ENCODE results near the gene THRB. TPM values are rescaled to one million over a fixed set of nuclear protein-coding genes. Genes with fewer than 3 reads are reported as not detected.

THRB gene
- total and polyA plus RNA-seq, 5 donors from 2014 or later = 0.30 TPM; not detected in 4

DNA sequence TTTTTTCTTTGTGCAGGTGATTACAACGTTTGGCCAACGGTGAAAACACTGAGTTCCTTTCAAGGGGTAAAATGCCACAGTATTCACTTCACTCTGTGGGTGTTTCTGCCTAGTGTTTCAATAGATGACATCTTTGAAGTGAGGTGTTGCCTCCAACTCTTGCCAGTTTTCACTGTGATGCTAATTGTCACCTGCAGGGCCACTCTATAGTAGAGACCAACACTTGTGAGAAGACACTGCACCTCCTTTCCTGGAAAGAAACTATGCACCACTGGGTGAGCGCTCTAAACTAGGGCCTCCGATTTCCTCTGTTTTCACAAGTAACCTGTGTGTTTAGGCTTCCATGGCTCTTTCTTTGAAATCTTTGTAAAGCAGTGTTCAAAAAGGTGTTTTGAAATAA is 98.3 kb downstream of the THRB start:
- Mint-ChIP-seq H3K4me1 (no peaks in the 10 kb centered on the region), H3K36me3 (no peaks in the 10 kb centered on the region), H3K9me3 (peaks cover 0 to 5% (median 0%) of the 10 kb centered on the region in 7 donors), H3K27me3 (peaks cover 4% of the 10 kb centered on the region), H3K4me3 (no peak overlapping the region), H3K27ac (no peak overlapping the region)
- no peak overlapping the region for H3K27ac ChIP-seq (ENCODE audit: insufficient read depth, low read length, poor library complexity, severe bottlenecking)
- H3K27me3 ChIP-seq (ENCODE audit: control insufficient read depth, insufficient read depth, low read length) = no peaks in the 10 kb centered on the region
- no peak for ATAC-seq (ENCODE audit: low read depth in 2 of 2)
- H3K4me3 ChIP-seq (ENCODE audit: low read depth, low read length) = no peak overlapping the region
- no peaks in the 10 kb centered on the region for H3K36me3 ChIP-seq (ENCODE audit: control insufficient read depth, insufficient read depth, low read length)
- no peaks in the 10 kb centered on the region for H3K9me3 ChIP-seq (ENCODE audit: control insufficient read depth in 2 of 2, low read length in 2 of 2)
- DNase-seq = no peak
- H3K4me1 ChIP-seq (ENCODE audit: control insufficient read depth, insufficient read depth, low read length, poor library complexity, severe bottlenecking) = no peaks in the 10 kb centered on the region

DNA sequence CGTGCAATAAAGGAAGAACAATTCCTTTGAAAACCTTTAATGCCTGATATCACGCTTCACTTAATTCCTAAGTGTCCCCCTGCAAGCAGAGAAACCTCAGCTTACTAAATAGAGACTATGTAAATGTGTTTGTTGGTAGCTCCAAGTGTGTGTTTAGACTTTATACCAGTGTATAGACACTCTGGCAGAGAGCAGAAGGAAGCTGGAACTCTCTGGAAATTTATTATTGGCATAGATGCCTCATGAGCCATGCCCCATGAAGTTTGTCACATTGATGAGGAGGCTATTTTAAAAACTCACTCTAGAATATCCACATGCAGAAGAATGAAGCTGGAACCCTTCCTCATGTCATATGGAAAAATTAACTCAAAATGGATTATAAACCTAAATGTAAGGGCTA is 99.9 kb downstream of the THRB start:
- Histone ChIP-seq H3K4me1 (ENCODE audit: control insufficient read depth, insufficient read depth, low read length, poor library complexity, severe bottlenecking) (no peaks in the 10 kb centered on the region), H3K27me3 (ENCODE audit: control insufficient read depth, insufficient read depth, low read length) (no peaks in the 10 kb centered on the region), H3K4me3 (ENCODE audit: low read depth, low read length) (no peak overlapping the region), H3K27ac (ENCODE audit: insufficient read depth, low read length, poor library complexity, severe bottlenecking) (no peak overlapping the region), H3K9me3 (ENCODE audit: control insufficient read depth in 2 of 2, low read length in 2 of 2) (no peaks in the 10 kb centered on the region), H3K36me3 (ENCODE audit: control insufficient read depth, insufficient read depth, low read length) (no peaks in the 10 kb centered on the region)
- Mint-ChIP-seq H3K36me3 (no peaks in the 10 kb centered on the region), H3K4me3 (no peak overlapping the region), H3K9me3 (peaks cover 0 to 5% (median 0%) of the 10 kb centered on the region in 7 donors), H3K4me1 (no peaks in the 10 kb centered on the region), H3K27me3 (peaks cover 4% of the 10 kb centered on the region), H3K27ac (no peak overlapping the region)
- no peak for DNase-seq
- ATAC-seq (ENCODE audit: low read depth in 2 of 2) = no peak

DNA sequence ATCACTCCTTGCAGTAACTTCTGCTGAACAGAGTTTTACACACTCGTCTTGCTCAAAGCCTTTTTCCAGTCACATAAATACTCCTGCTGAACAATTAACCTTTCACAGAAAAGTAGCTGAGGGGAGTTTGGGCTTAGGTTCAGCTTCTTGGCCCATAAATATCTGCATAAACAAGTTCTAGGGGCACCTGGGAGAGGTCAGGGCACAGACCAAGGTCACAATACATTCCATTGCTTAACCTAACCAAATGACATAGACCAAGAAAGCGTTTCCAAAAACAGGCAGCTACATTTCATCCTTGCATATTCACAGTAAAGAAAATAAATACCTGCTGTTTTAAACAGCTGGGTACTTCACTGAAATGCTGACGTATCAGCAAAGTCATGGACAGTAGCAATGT is 101.3 kb downstream of the THRB start:
- H3K4me1 ChIP-seq (ENCODE audit: control insufficient read depth, insufficient read depth, low read length, poor library complexity, severe bottlenecking) = no peaks in the 10 kb centered on the region
- Mint-ChIP-seq H3K27me3 (peaks cover 4% of the 10 kb centered on the region), H3K4me3 (no peak overlapping the region), H3K36me3 (no peaks in the 10 kb centered on the region), H3K4me1 (no peaks in the 10 kb centered on the region), H3K27ac (no peak overlapping the region), H3K9me3 (peaks cover 0 to 5% (median 0%) of the 10 kb centered on the region in 7 donors)
- H3K4me3 ChIP-seq (ENCODE audit: low read depth, low read length) = no peak overlapping the region
- no peak for ATAC-seq (ENCODE audit: low read depth in 2 of 2)
- no peak for DNase-seq
- no peaks in the 10 kb centered on the region for H3K36me3 ChIP-seq (ENCODE audit: control insufficient read depth, insufficient read depth, low read length)
- no peak overlapping the region for H3K27ac ChIP-seq (ENCODE audit: insufficient read depth, low read length, poor library complexity, severe bottlenecking)
- no peaks in the 10 kb centered on the region for H3K27me3 ChIP-seq (ENCODE audit: control insufficient read depth, insufficient read depth, low read length)
- no peaks in the 10 kb centered on the region for H3K9me3 ChIP-seq (ENCODE audit: control insufficient read depth in 2 of 2, low read length in 2 of 2)

DNA sequence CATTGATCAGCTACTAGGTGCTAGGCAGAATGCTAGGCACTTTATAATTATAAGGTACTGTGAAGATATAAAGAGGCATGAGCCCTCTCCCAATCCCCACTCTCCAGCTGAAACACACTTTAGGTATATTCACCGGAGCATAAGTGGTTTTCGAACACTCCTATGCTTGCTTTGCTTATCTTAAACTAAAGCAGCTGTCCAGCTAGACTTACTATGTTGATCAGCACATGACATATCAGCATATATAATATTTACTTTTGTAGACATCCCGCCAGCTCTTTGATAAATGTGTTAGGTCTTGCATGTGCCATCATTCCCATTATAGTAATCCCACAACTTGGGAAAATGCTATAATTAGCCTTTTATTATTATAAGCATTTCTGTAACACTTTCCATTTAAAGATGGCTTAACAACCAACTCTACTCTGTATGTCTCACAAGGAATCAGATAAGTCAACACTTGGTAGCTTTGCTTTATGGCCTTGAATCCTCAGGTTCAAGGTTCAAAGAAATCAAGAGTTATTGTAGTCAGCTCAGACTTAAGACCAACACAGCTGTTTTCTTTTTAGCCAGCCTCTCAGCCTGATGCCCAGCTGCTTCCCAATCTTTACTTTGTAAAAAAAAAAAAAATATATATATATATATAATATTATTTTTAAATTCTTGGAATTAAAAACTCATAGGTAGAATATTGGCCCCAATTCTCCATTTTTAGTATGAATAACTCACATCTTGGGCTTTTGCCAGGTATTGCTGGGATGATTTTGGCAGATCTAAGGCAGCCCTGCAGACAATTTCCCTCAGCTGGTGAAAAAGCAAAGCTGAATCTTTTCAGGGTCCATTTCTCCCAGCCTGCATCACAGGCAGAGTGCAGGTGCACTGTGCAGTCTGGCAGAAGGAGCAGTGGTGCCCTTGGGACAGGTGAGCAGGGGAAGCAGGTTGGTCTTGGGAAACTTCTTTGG is 104.2 kb downstream of the THRB start:
- H3K36me3 ChIP-seq (ENCODE audit: control insufficient read depth, insufficient read depth, low read length) = no peaks in the 10 kb centered on the region

DNA sequence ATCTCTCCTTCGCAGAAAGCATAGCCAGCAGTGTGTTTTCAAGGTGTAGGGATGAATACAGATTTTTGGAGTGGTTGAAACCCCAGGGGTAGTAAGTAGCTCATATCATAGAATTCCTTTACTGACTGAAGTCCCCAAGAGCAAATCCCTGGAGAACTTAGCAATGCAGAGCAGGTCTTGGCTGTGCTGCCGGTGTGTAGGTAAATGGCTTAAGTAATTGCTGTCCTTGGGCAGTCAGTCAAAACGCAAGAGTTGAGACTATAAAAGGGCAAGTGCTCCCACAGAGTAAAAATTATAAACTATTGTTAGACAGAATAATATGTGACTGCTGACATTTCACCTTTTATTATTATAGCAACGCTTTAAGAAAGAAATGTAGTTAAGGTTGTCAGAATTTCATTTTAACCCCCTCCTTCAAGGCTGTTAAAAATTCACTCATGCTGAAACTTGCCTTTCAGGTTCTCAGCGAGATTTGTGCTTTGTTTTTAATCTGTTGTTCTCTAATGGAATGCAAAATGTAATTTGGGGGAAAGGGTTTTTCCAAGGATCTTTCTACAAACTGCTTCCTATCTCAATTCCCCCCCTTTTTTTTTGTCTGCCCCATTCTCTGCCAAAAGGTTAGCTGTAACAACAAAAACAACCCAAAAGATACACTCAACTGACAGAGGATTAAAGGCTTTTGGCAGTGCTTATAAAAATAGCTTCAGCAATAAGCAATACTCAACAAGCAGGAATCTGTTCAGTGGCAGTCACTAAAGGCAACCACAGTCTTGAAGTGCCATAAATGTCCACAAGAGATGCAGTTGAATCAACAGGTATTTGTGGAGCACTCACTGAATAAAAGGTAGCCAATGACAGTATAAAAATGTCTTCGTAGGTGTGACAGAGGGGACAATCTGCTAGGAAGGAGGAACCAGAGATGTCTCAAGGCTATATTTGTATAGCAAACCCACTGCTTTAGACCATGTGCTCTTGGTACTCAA is 105.3 kb downstream of the THRB start:
- H3K27ac Mint-ChIP-seq = no peak overlapping the region
- peaks cover 0 to 5% (median 0%) of the 10 kb centered on the region in 7 donors for H3K9me3 Mint-ChIP-seq
- H3K4me3 Mint-ChIP-seq = no peak overlapping the region
- DNase-seq (no peak), ATAC-seq (ENCODE audit: low read depth in 2 of 2) (no peak)
- H3K4me1 ChIP-seq (ENCODE audit: control insufficient read depth, insufficient read depth, low read length, poor library complexity, severe bottlenecking) = no peaks in the 10 kb centered on the region
- no peaks in the 10 kb centered on the region for H3K36me3 Mint-ChIP-seq
- H3K4me3 ChIP-seq (ENCODE audit: low read depth, low read length) = no peak overlapping the region
- no peak overlapping the region for H3K27ac ChIP-seq (ENCODE audit: insufficient read depth, low read length, poor library complexity, severe bottlenecking)
- H3K27me3 Mint-ChIP-seq = peaks cover 4% of the 10 kb centered on the region
- H3K36me3 ChIP-seq (ENCODE audit: control insufficient read depth, insufficient read depth, low read length) = no peaks in the 10 kb centered on the region
- H3K9me3 ChIP-seq (ENCODE audit: control insufficient read depth in 2 of 2, low read length in 2 of 2) = no peaks in the 10 kb centered on the region
- no peaks in the 10 kb centered on the region for H3K27me3 ChIP-seq (ENCODE audit: control insufficient read depth, insufficient read depth, low read length)
- H3K4me1 Mint-ChIP-seq = no peaks in the 10 kb centered on the region

More for the DNA sequence above, 104.2 kb downstream of the THRB start:
- H3K4me1 Mint-ChIP-seq = no peaks in the 10 kb centered on the region
- no peaks in the 10 kb centered on the region for H3K36me3 Mint-ChIP-seq
- no peak overlapping the region for H3K27ac ChIP-seq (ENCODE audit: insufficient read depth, low read length, poor library complexity, severe bottlenecking)
- H3K4me1 ChIP-seq (ENCODE audit: control insufficient read depth, insufficient read depth, low read length, poor library complexity, severe bottlenecking) = no peaks in the 10 kb centered on the region
- H3K4me3 ChIP-seq (ENCODE audit: low read depth, low read length) = no peak overlapping the region
- H3K27ac Mint-ChIP-seq = no peak overlapping the region
- no peaks in the 10 kb centered on the region for H3K27me3 ChIP-seq (ENCODE audit: control insufficient read depth, insufficient read depth, low read length)
- H3K9me3 Mint-ChIP-seq = peaks cover 0 to 5% (median 0%) of the 10 kb centered on the region in 7 donors
- peaks cover 4% of the 10 kb centered on the region for H3K27me3 Mint-ChIP-seq
- no peak for ATAC-seq (ENCODE audit: low read depth in 2 of 2)
- no peak overlapping the region for H3K4me3 Mint-ChIP-seq
- DNase-seq = no peak
- H3K9me3 ChIP-seq (ENCODE audit: control insufficient read depth in 2 of 2, low read length in 2 of 2) = no peaks in the 10 kb centered on the region

- Mint-ChIP-seq H3K4me1 (no peaks in the 10 kb centered on the region), H3K9me3 (peaks cover 0 to 5% (median 0%) of the 10 kb centered on the region in 7 donors), H3K36me3 (no peaks in the 10 kb centered on the region), H3K27me3 (peaks cover 4% of the 10 kb centered on the region), H3K27ac (no peak overlapping the region), H3K4me3 (no peak overlapping the region)
- Histone ChIP-seq H3K9me3 (ENCODE audit: control insufficient read depth in 2 of 2, low read length in 2 of 2) (no peaks in the 10 kb centered on the region), H3K4me3 (ENCODE audit: low read depth, low read length) (no peak overlapping the region), H3K4me1 (ENCODE audit: control insufficient read depth, insufficient read depth, low read length, poor library complexity, severe bottlenecking) (no peaks in the 10 kb centered on the region), H3K27me3 (ENCODE audit: control insufficient read depth, insufficient read depth, low read length) (no peaks in the 10 kb centered on the region), H3K36me3 (ENCODE audit: control insufficient read depth, insufficient read depth, low read length) (no peaks in the 10 kb centered on the region), H3K27ac (ENCODE audit: insufficient read depth, low read length, poor library complexity, severe bottlenecking) (no peak overlapping the region)
- ATAC-seq (ENCODE audit: low read depth in 2 of 2) = no peak
- DNase-seq = no peak
These were observed 106.0 kb downstream of the THRB start for GRCh38 chr3:24388611-24389010.

DNA sequence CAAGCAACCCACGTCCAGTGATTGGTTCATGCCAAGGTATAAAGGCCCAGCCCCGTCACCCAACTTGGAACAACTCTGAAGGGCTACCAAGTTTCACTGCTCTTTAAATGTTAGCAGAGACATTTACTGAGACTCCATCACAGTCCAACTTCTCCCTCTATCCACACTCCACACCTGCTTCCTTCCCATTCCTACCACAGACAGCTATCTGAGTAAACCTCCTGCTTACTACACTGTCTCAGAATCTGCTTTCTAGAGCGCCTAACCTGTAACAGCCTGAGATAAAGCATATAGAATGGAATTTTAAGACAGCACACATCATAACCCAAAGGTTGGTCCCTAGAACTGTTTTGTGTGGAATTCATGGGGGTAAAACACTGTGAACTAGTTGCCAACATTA is 106.5 kb downstream of the THRB start:
- no peaks in the 10 kb centered on the region for H3K9me3 ChIP-seq (ENCODE audit: control insufficient read depth in 2 of 2, low read length in 2 of 2)
- H3K27ac Mint-ChIP-seq = no peak overlapping the region
- no peak overlapping the region for H3K4me3 ChIP-seq (ENCODE audit: low read depth, low read length)
- H3K4me1 Mint-ChIP-seq = no peaks in the 10 kb centered on the region
- H3K4me3 Mint-ChIP-seq = no peak overlapping the region
- no peak overlapping the region for H3K27ac ChIP-seq (ENCODE audit: insufficient read depth, low read length, poor library complexity, severe bottlenecking)
- H3K9me3 Mint-ChIP-seq = peaks cover 0 to 3% (median 0%) of the 10 kb centered on the region in 7 donors
- peaks cover 4% of the 10 kb centered on the region for H3K27me3 Mint-ChIP-seq
- no peaks in the 10 kb centered on the region for H3K36me3 Mint-ChIP-seq
- no peaks in the 10 kb centered on the region for H3K27me3 ChIP-seq (ENCODE audit: control insufficient read depth, insufficient read depth, low read length)
- ATAC-seq (ENCODE audit: low read depth in 2 of 2) (no peak), DNase-seq (no peak)
- no peaks in the 10 kb centered on the region for H3K36me3 ChIP-seq (ENCODE audit: control insufficient read depth, insufficient read depth, low read length)
- no peaks in the 10 kb centered on the region for H3K4me1 ChIP-seq (ENCODE audit: control insufficient read depth, insufficient read depth, low read length, poor library complexity, severe bottlenecking)
